CD4-positive, alpha-beta T cell treated with Interleukin-21 for 1 hour (primary cell): ENCODE data around the gene TSEN54.

Source experiments
- DNase-seq: peaks from one replicate; pipeline ENCODE4 v3.0.0-alpha.2; 2020

Gene TSEN54

GRCh38 chr17:75549246-75550138 lies 33.2 kb downstream of the TSEN54 start:
- DNase-seq: no peak

- no peak for DNase-seq
These were observed 33.8 kb downstream of the TSEN54 start for GRCh38 chr17:75550139-75550465.

- no peak for DNase-seq
These were observed 34.9 kb downstream of the TSEN54 start for GRCh38 chr17:75551266-75551665.

GRCh38 chr17:75552425-75553294 lies 36.3 kb downstream of the TSEN54 start:
- no peak for DNase-seq

- no peak for DNase-seq
These were observed 37.2 kb downstream of the TSEN54 start for GRCh38 chr17:75553295-75554110.

GRCh38 chr17:75555679-75556153 lies 39.4 kb downstream of the TSEN54 start:
- DNase-seq: no peak

GRCh38 chr17:75557075-75557851 lies 40.9 kb downstream of the TSEN54 start:
- DNase-seq: no peak

- no peak for DNase-seq
These were observed 41.7 kb downstream of the TSEN54 start for GRCh38 chr17:75557852-75558665.

GRCh38 chr17:75558666-75559530 lies 42.6 kb downstream of the TSEN54 start:
- DNase-seq: no peak

- no peak for DNase-seq
These were observed 43.7 kb downstream of the TSEN54 start for GRCh38 chr17:75559958-75560533.

- DNase-seq: no peak
These were observed 45.7 kb downstream of the TSEN54 start for GRCh38 chr17:75561927-75562603.

GRCh38 chr17:75563063-75563758 lies 46.9 kb downstream of the TSEN54 start:
- DNase-seq: no peak

GRCh38 chr17:75564195-75564594 lies 47.9 kb downstream of the TSEN54 start:
- DNase-seq: no peak

GRCh38 chr17:75565066-75565465 lies 48.7 kb downstream of the TSEN54 start:
- no peak for DNase-seq

GRCh38 chr17:75565618-75566017 lies 49.3 kb downstream of the TSEN54 start:
- DNase-seq: no peak

- DNase-seq: no peak
These were observed 50.1 kb downstream of the TSEN54 start for GRCh38 chr17:75566416-75566815.

- DNase-seq: no peak
These were observed 50.5 kb downstream of the TSEN54 start for GRCh38 chr17:75566834-75567233.

GRCh38 chr17:75568412-75569255 lies 52.3 kb downstream of the TSEN54 start:
- no peak for DNase-seq
